H9 (cell line): ENCODE measurements around the gene CHST13. TPM values are rescaled to one million over a fixed set of nuclear protein-coding genes. Genes with fewer than 3 reads are reported as not detected.

Source experiments
- DNase-seq: peaks from one replicate; pipeline ENCODE4 v3.0.0-alpha.2; 2017
- H2AFZ ChIP-seq: one replicate; pipeline ENCODE4 v1.6.1; 2013; ENCODE audit warnings: mild to moderate bottlenecking, low read length, control low read depth, moderate library complexity
- H2AK5ac ChIP-seq: 2 replicates; pipeline ENCODE4 v1.6.1; 2013; ENCODE audit warnings: low read length, control low read depth, mixed read lengths; ENCODE audit not compliant: insufficient read length
- H2BK120ac ChIP-seq: one replicate; pipeline ENCODE4 v1.6.1; 2013; ENCODE audit warnings: low read depth, mild to moderate bottlenecking, low read length, control low read depth, inconsistent platforms; ENCODE audit not compliant: poor library complexity, severe bottlenecking
- H2BK12ac ChIP-seq: 2 replicates; pipeline ENCODE4 v1.6.1; 2013; ENCODE audit warnings: low read length, control low read depth, mixed read lengths, low read depth; ENCODE audit not compliant: insufficient read length
- H2BK15ac ChIP-seq: 2 replicates; pipeline ENCODE4 v1.6.1; 2013; ENCODE audit warnings: low read depth, low read length, control low read depth
- H2BK20ac ChIP-seq: one replicate; pipeline ENCODE4 v1.6.1; 2013; ENCODE audit warnings: low read depth, mild to moderate bottlenecking, low read length, control low read depth, inconsistent platforms; ENCODE audit not compliant: poor library complexity, severe bottlenecking
- H2BK5ac ChIP-seq: 2 replicates; pipeline ENCODE4 v1.6.1; 2013; ENCODE audit warnings: low read length, control low read depth, mixed read lengths; ENCODE audit not compliant: insufficient read length
- H3K14ac ChIP-seq: 2 replicates; pipeline ENCODE4 v1.6.1; 2013; ENCODE audit warnings: low read length, control low read depth; ENCODE audit not compliant: insufficient read depth
- H3K18ac ChIP-seq: 2 replicates; pipeline ENCODE4 v1.6.1; 2013; ENCODE audit warnings: low read depth, mild to moderate bottlenecking, mixed read lengths, low read length, control low read depth; ENCODE audit not compliant: insufficient read length
- H3K23ac ChIP-seq: 2 replicates; pipeline ENCODE4 v1.6.1; 2013; ENCODE audit warnings: low read length, control low read depth, mixed read lengths, low read depth; ENCODE audit not compliant: insufficient read length
- H3K23me2 ChIP-seq: 2 replicates; pipeline ENCODE4 v1.6.1; 2013; ENCODE audit warnings: low read depth, mild to moderate bottlenecking, mixed read lengths, low read length, control low read depth; ENCODE audit not compliant: insufficient read length, poor library complexity, severe bottlenecking
- H3K27ac ChIP-seq: 2 replicates; pipeline ENCODE4 v1.5.1; 2013; ENCODE audit warnings: low read length, control low read depth, mixed read lengths, low read depth; ENCODE audit not compliant: insufficient read length
- H3K27me3 ChIP-seq: 2 replicates; pipeline ENCODE4 v1.6.1; 2013; ENCODE audit warnings: low read length, control low read depth, inconsistent platforms; ENCODE audit not compliant: insufficient read depth
- H3K4ac ChIP-seq: 2 replicates; pipeline ENCODE4 v1.6.1; 2013; ENCODE audit warnings: low read depth, mild to moderate bottlenecking, control low read depth, inconsistent platforms, low read length, moderate library complexity
- H3K4me1 ChIP-seq: 2 replicates; pipeline ENCODE4 v1.6.1; 2013; ENCODE audit warnings: low read length, control low read depth, inconsistent platforms; ENCODE audit not compliant: insufficient read depth
- H3K4me2 ChIP-seq: 2 replicates; pipeline ENCODE4 v1.6.1; 2013; ENCODE audit warnings: low read length, control low read depth, mixed read lengths; ENCODE audit not compliant: insufficient read length, insufficient read depth
- H3K56ac ChIP-seq: 2 replicates; pipeline ENCODE4 v1.6.1; 2013; ENCODE audit warnings: low read depth, mild to moderate bottlenecking, mixed read lengths, low read length, control low read depth; ENCODE audit not compliant: insufficient read length
- H3K79me1 ChIP-seq: 2 replicates; pipeline ENCODE4 v1.6.1; 2013; ENCODE audit warnings: low read depth, mild to moderate bottlenecking, moderate library complexity, low read length, control low read depth, inconsistent platforms; ENCODE audit not compliant: insufficient read depth, poor library complexity, severe bottlenecking
- H3K79me2 ChIP-seq: 2 replicates; pipeline ENCODE4 v1.6.1; 2013; ENCODE audit warnings: low read length, control low read depth, inconsistent platforms; ENCODE audit not compliant: insufficient read depth
- H3K9ac ChIP-seq: 2 replicates; pipeline ENCODE4 v1.6.1; 2013; ENCODE audit warnings: low read length, control low read depth, mixed read lengths; ENCODE audit not compliant: insufficient read length; ENCODE audit errors: extremely low read depth
- H3K9me3 ChIP-seq: one replicate; pipeline ENCODE4 v1.6.1; 2013; ENCODE audit warnings: low read depth, low read length, inconsistent platforms; ENCODE audit not compliant: control insufficient read depth
- H3T11ph ChIP-seq: one replicate; pipeline ENCODE4 v1.6.1; 2013; ENCODE audit warnings: mild to moderate bottlenecking, low read length, control low read depth, inconsistent platforms
- H4K20me1 ChIP-seq: one replicate; pipeline ENCODE4 v1.6.1; 2013; ENCODE audit not compliant: control insufficient read depth, insufficient read length, insufficient read depth
- H4K5ac ChIP-seq: 2 replicates; pipeline ENCODE4 v1.6.1; 2013; ENCODE audit warnings: low read depth, mild to moderate bottlenecking, mixed read lengths, low read length, control low read depth; ENCODE audit not compliant: insufficient read length
- H4K8ac ChIP-seq: replicated peaks from 2 replicates; pipeline ENCODE4 v1.6.1; 2013; ENCODE audit warnings: low read length, control low read depth, mixed read lengths, low read depth; ENCODE audit not compliant: insufficient read length
- H4K91ac ChIP-seq: 2 replicates; pipeline ENCODE4 v1.6.1; 2013; ENCODE audit warnings: low read depth, mild to moderate bottlenecking, moderate library complexity, mixed read lengths, low read length, control low read depth; ENCODE audit not compliant: insufficient read length
- H3K27ac Mint-ChIP-seq, 3 experiments: 2 replicates in 2 of 3; 3 replicates in 1 of 3; pipeline ENCODE4 v1.8.0; 2020 to 2021; ENCODE audit warnings: mixed read lengths in 3 of 3, mild to moderate bottlenecking in 1 of 3, moderate library complexity in 1 of 3
- H3K27me3 Mint-ChIP-seq: 2 replicates; pipeline ENCODE4 v1.8.0; 2021; ENCODE audit warnings: low read depth, mild to moderate bottlenecking, moderate library complexity, mixed read lengths
- H3K36me3 Mint-ChIP-seq, 3 experiments: 2 replicates in 2 of 3; 3 replicates in 1 of 3; pipeline ENCODE4 v1.8.0; 2020 to 2021; ENCODE audit warnings: low read depth in 3 of 3, mixed read lengths in 3 of 3; ENCODE audit not compliant: insufficient read depth in 1 of 3
- H3K4me1 Mint-ChIP-seq, 2 experiments: 2 replicates each; pipeline ENCODE4 v1.8.0; 2020; ENCODE audit warnings: mixed read lengths in 2 of 2
- H3K4me3 Mint-ChIP-seq, 2 experiments: 2 replicates in 1 of 2; 3 replicates in 1 of 2; pipeline ENCODE4 v1.8.0; 2020 to 2021; ENCODE audit warnings: mild to moderate bottlenecking in 2 of 2, mixed read lengths in 2 of 2, moderate library complexity in 1 of 2
- H3K9me3 Mint-ChIP-seq, 2 experiments: 2 replicates in 1 of 2; 3 replicates in 1 of 2; pipeline ENCODE4 v1.8.0; 2020; ENCODE audit warnings: mild to moderate bottlenecking in 2 of 2, mixed read lengths in 2 of 2, moderate library complexity in 1 of 2
- WGBS: extraction: QIAGEN DNeasy Blood & Tissue Kit; methylation state at CpG from one replicate; pipeline ENCODE4 v1.1.7; 2013; ENCODE audit warnings: missing lambda C conversion rate, low lambda C conversion rate, mixed read lengths; ENCODE audit not compliant: insufficient read length; ENCODE audit errors: extremely low coverage; 5-methylcytosine and 5-hydroxymethylcytosine counted together
- total RNA-seq: library from RNA; stranded (reverse); gene quantifications from 2 replicates; pipeline ENCODE4 v1.2.1, GENCODE V29; 2021
- TF ChIP-seq, protein P1 (sequence below): fragments of 200-600 bp; sonication (generic); conservative IDR thresholded peaks from 3 replicates; pipeline ENCODE4 v1.8.0; 2021; ENCODE audit warnings: antibody characterized with exemption, mild to moderate bottlenecking

Gene CHST13
- total RNA-seq, 1 experiment from 2014 or later, result 0.85 TPM

- no peak overlapping the region for H4K91ac ChIP-seq
- H3K4me1 Mint-ChIP-seq, result peaks cover 2 to 8% of the 10 kb centered on the region in 2 experiments
- H3K14ac ChIP-seq, result no peak overlapping the region
- H3K4ac ChIP-seq, result no peak overlapping the region
- no peak overlapping the region for H3K23ac ChIP-seq
- H3K9me3 Mint-ChIP-seq, result no peaks in the 10 kb centered on the region
- TF ChIP-seq, protein P1, sequence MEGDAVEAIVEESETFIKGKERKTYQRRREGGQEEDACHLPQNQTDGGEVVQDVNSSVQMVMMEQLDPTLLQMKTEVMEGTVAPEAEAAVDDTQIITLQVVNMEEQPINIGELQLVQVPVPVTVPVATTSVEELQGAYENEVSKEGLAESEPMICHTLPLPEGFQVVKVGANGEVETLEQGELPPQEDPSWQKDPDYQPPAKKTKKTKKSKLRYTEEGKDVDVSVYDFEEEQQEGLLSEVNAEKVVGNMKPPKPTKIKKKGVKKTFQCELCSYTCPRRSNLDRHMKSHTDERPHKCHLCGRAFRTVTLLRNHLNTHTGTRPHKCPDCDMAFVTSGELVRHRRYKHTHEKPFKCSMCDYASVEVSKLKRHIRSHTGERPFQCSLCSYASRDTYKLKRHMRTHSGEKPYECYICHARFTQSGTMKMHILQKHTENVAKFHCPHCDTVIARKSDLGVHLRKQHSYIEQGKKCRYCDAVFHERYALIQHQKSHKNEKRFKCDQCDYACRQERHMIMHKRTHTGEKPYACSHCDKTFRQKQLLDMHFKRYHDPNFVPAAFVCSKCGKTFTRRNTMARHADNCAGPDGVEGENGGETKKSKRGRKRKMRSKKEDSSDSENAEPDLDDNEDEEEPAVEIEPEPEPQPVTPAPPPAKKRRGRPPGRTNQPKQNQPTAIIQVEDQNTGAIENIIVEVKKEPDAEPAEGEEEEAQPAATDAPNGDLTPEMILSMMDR, result no peak
- H3K18ac ChIP-seq, result no peak overlapping the region
- H2BK15ac ChIP-seq, result no peak overlapping the region
- no peak overlapping the region for H3K4me2 ChIP-seq
- H2BK5ac ChIP-seq, result no peak overlapping the region
- no peaks in the 10 kb centered on the region; a peak in 1 of 7 replicates for H3K36me3 Mint-ChIP-seq
- no peak overlapping the region for H2BK20ac ChIP-seq
- peaks cover 2% of the 10 kb centered on the region; the same call in 1 of the 2 replicates for H3K27me3 Mint-ChIP-seq
- no peak overlapping the region for H2BK12ac ChIP-seq
- no peak overlapping the region for H2BK120ac ChIP-seq
- no peak overlapping the region for H3K56ac ChIP-seq
- no peaks in the 10 kb centered on the region for H3K9me3 ChIP-seq
- no peak overlapping the region for H3T11ph ChIP-seq
- no peaks in the 10 kb centered on the region for H3K27me3 ChIP-seq
- no peaks in the 10 kb centered on the region for H3K4me1 ChIP-seq
- no peak overlapping the region for H4K5ac ChIP-seq
- H3K79me2 ChIP-seq, result no peaks in the 10 kb centered on the region
- no peak overlapping the region for H2AFZ ChIP-seq
- no peaks in the 10 kb centered on the region for H3K79me1 ChIP-seq
- no peak overlapping the region for H3K27ac Mint-ChIP-seq
- DNase-seq, result no peak
- no CpG with 5 or more reads among the region's 14 CpGs for WGBS
- H4K8ac ChIP-seq, result no peak overlapping the region
- no peaks in the 10 kb centered on the region for H4K20me1 ChIP-seq
- no peak overlapping the region for H3K9ac ChIP-seq
- no peak overlapping the region for H2AK5ac ChIP-seq
- H3K23me2 ChIP-seq, result no peaks in the 10 kb centered on the region
- H3K27ac ChIP-seq, result no peak overlapping the region
- no peak overlapping the region for H3K4me3 Mint-ChIP-seq
These were observed 30.9 kb upstream of the CHST13 start for GRCh38 chr3:126493051-126493450.
